Mucosa of gallbladder (tissue), 1 donor: ENCODE measurements around the gene GPR153. TPM values are rescaled to one million over a fixed set of nuclear protein-coding genes. Genes with fewer than 3 reads are reported as not detected.
"Not testable (repeated sequence)": the region's sequence is repeated elsewhere in the genome, so short reads cannot be mapped to it uniquely, and the experiment has no call there.

Experiments
- DNase-seq: peaks from one replicate; pipeline ENCODE4 v3.0.0-alpha.2; 2020; ENCODE audit warnings: low spot score
- total RNA-seq: library from RNA; stranded (reverse); gene quantifications from one replicate; pipeline ENCODE4 v1.2.1, GENCODE V29; 2021
- donor health status: DM: no; HTN: no; CAD: no.

GPR153 gene
- total RNA-seq: 14.8 TPM

- no peak for DNase-seq
These were observed at the start of gene GPR153 for GRCh38 chr1:6260961-6261614. TSS of gene GPR153 (minus strand) at chr1:6261098. CDS start at chr1:6254905, 6,193 bp downstream.

GRCh38 chr1:6310116-6310848 lies 49.4 kb upstream of the GPR153 start:
- no peak for DNase-seq

GRCh38 chr1:6309564-6309963 lies 48.7 kb upstream of the GPR153 start:
- no peak for DNase-seq

GRCh38 chr1:6308449-6308848 lies 47.6 kb upstream of the GPR153 start:
- DNase-seq: no peak

GRCh38 chr1:6307682-6308081 lies 46.8 kb upstream of the GPR153 start:
- not testable (repeated sequence) for DNase-seq

GRCh38 chr1:6307099-6307498 lies 46.2 kb upstream of the GPR153 start:
- DNase-seq: no peak

- DNase-seq: no peak
These were observed 42.6 kb upstream of the GPR153 start for GRCh38 chr1:6303397-6304012.

- DNase-seq: no peak
These were observed 41.7 kb upstream of the GPR153 start for GRCh38 chr1:6302568-6302967.

- no peak for DNase-seq
These were observed 40.6 kb upstream of the GPR153 start for GRCh38 chr1:6301526-6301925.

- no peak for DNase-seq
These were observed 39.6 kb upstream of the GPR153 start for GRCh38 chr1:6300342-6301048.

GRCh38 chr1:6299557-6300165 lies 38.8 kb upstream of the GPR153 start:
- no peak for DNase-seq

- DNase-seq: no peak
These were observed 38.1 kb upstream of the GPR153 start for GRCh38 chr1:6298940-6299465.

GRCh38 chr1:6298530-6298929 lies 37.6 kb upstream of the GPR153 start:
- no peak for DNase-seq

- no peak for DNase-seq
These were observed 35.0 kb upstream of the GPR153 start for GRCh38 chr1:6295910-6296309.

- no peak for DNase-seq
These were observed 34.1 kb upstream of the GPR153 start for GRCh38 chr1:6294890-6295556.

GRCh38 chr1:6294080-6294889 lies 33.4 kb upstream of the GPR153 start:
- DNase-seq: no peak

GRCh38 chr1:6292102-6292501 lies 31.2 kb upstream of the GPR153 start:
- no peak for DNase-seq

GRCh38 chr1:6288665-6289064 lies 27.8 kb upstream of the GPR153 start:
- no peak for DNase-seq

GRCh38 chr1:6288026-6288425 lies 27.1 kb upstream of the GPR153 start:
- no peak for DNase-seq

GRCh38 chr1:6287431-6287886 lies 26.6 kb upstream of the GPR153 start:
- DNase-seq: no peak
